ENCODE data around the gene CRELD2. TPM values are rescaled to one million over a fixed set of nuclear protein-coding genes. Genes with fewer than 3 reads are reported as not detected.
A peak's percentile ranks its signal among the peaks of the same experiment; 100 is the strongest.

CRELD2 gene
- total RNA-seq, 5 donors from 2014 or later (not counting 1 experiment from before 2014, with no cell fraction given): 28.2 to 42.7 (median 39.6) TPM

- peak overlapping the region in 1 of 2 donors; percentile 28 for H3K27ac Mint-ChIP-seq
- H3K9me3 Mint-ChIP-seq: peaks cover 6 to 14% (median 7%) of the 10 kb centered on the region in 3 donors
- CTCF ChIA-PET: no interaction called here
Measured at GRCh38 chr22:49873228-49873940, 45.0 kb upstream of the CRELD2 start.

GRCh38 chr22:49877642-49878041 is 40.8 kb upstream of the CRELD2 start:
- DNase-seq (no peak), ATAC-seq (replicated peaks in 1 of 4) (no peak)
- ChIA-PET POLR2A (interaction anchor here in 1 of 2 donors (0.7 kb wide), 1 partner anchor 14 kb away, joined by 3 read pairs; no protein-coding TSS in a partner anchor), CTCF (no interaction called here)
- Histone ChIP-seq H3K4me3 (ENCODE audit: control insufficient read depth in 1 of 2, extremely low read depth in 1 of 2, low read length in 1 of 2) (no peak overlapping the region), H3K4me1 (ENCODE audit: control insufficient read depth in 1 of 2, extremely low read depth in 1 of 2, insufficient read depth in 2 of 2, low read length in 2 of 2) (peaks cover 0 to 18% of the 10 kb centered on the region in 2 experiments), H3K27me3 (replicated peaks in 1 of 2; ENCODE audit: control insufficient read depth in 2 of 2, extremely low read depth in 1 of 2, insufficient read depth in 2 of 2, low read length in 1 of 2) (no peaks in the 10 kb centered on the region), H3K27ac (ENCODE audit: low read length) (no peak overlapping the region), H3K9me3 (no peaks in the 10 kb centered on the region), H3K36me3 (ENCODE audit: control insufficient read depth in 2 of 2, extremely low read depth in 1 of 2, insufficient read depth in 1 of 2, low read length in 1 of 2) (no peaks in the 10 kb centered on the region)
- Mint-ChIP-seq H3K27me3 (no peaks in the 10 kb centered on the region), H3K4me1 (peaks cover 34 to 54% (median 40%) of the 10 kb centered on the region in 3 donors), H3K27ac (no peak overlapping the region), H3K9me3 (no peaks in the 10 kb centered on the region), H3K4me3 (no peak overlapping the region), H3K36me3 (peaks cover 32% of the 10 kb centered on the region)
- 100% methylated on average over 3 of the region's 7 CpGs for WGBS (ENCODE audit: insufficient coverage)

More at GRCh38 chr22:49873228-49873940, 45.0 kb upstream of the CRELD2 start:
- H3K4me1 Mint-ChIP-seq: peaks cover 39 to 59% (median 46%) of the 10 kb centered on the region in 3 donors
- POLR2A ChIA-PET: interaction anchor here in 1 of 2 donors (1.0 kb wide), 1 partner anchor 47 kb away, joined by 3 read pairs; no protein-coding TSS in a partner anchor
- peaks cover 44% of the 10 kb centered on the region for H3K36me3 Mint-ChIP-seq
- Histone ChIP-seq H3K9me3 (peaks cover 2% of the 10 kb centered on the region), H3K36me3 (ENCODE audit: control insufficient read depth in 2 of 2, extremely low read depth in 1 of 2, insufficient read depth in 1 of 2, low read length in 1 of 2) (peaks cover 0 to 2% of the 10 kb centered on the region in 2 donors), H3K4me3 (ENCODE audit: control insufficient read depth in 1 of 2, extremely low read depth in 1 of 2, low read length in 1 of 2) (no peak overlapping the region), H3K27me3 (replicated peaks in 1 of 2; ENCODE audit: control insufficient read depth in 2 of 2, extremely low read depth in 1 of 2, insufficient read depth in 2 of 2, low read length in 1 of 2) (no peaks in the 10 kb centered on the region), H3K4me1 (ENCODE audit: control insufficient read depth in 1 of 2, extremely low read depth in 1 of 2, insufficient read depth in 2 of 2, low read length in 2 of 2) (peaks cover 4 to 26% of the 10 kb centered on the region in 2 experiments), H3K27ac (ENCODE audit: low read length) (no peak overlapping the region)
- H3K27me3 Mint-ChIP-seq: no peaks in the 10 kb centered on the region
- ATAC-seq (replicated peaks in 1 of 4) (no peak), DNase-seq (no peak)
- 100% methylated on average over 5 of the region's 16 CpGs for WGBS (ENCODE audit: insufficient coverage)
- H3K4me3 Mint-ChIP-seq: no peak overlapping the region

- no peak for DNase-seq
- 100% methylated on average over 3 of the region's 8 CpGs for WGBS (ENCODE audit: insufficient coverage)
- Histone ChIP-seq H3K36me3 (ENCODE audit: control insufficient read depth in 2 of 2, extremely low read depth in 1 of 2, insufficient read depth in 1 of 2, low read length in 1 of 2) (no peaks in the 10 kb centered on the region), H3K27ac (ENCODE audit: low read length) (no peak overlapping the region), H3K27me3 (replicated peaks in 1 of 2; ENCODE audit: control insufficient read depth in 2 of 2, extremely low read depth in 1 of 2, insufficient read depth in 2 of 2, low read length in 1 of 2) (no peaks in the 10 kb centered on the region), H3K4me1 (ENCODE audit: control insufficient read depth in 1 of 2, extremely low read depth in 1 of 2, insufficient read depth in 2 of 2, low read length in 2 of 2) (peaks cover 0 to 18% of the 10 kb centered on the region in 2 experiments), H3K4me3 (ENCODE audit: control insufficient read depth in 1 of 2, extremely low read depth in 1 of 2, low read length in 1 of 2) (no peak overlapping the region), H3K9me3 (no peaks in the 10 kb centered on the region)
- no peak overlapping the region for H3K27ac Mint-ChIP-seq
- H3K9me3 Mint-ChIP-seq: no peaks in the 10 kb centered on the region
- peaks cover 36% of the 10 kb centered on the region for H3K36me3 Mint-ChIP-seq
- ChIA-PET POLR2A (interaction anchor here in 1 of 2 donors (0.7 kb wide), 1 partner anchor 13 kb away, joined by 3 read pairs; no protein-coding TSS in a partner anchor), CTCF (no interaction called here)
- no peak for ATAC-seq (replicated peaks in 1 of 4)
- H3K27me3 Mint-ChIP-seq: no peaks in the 10 kb centered on the region
- no peak overlapping the region for H3K4me3 Mint-ChIP-seq
- peaks cover 40 to 57% (median 41%) of the 10 kb centered on the region in 3 donors for H3K4me1 Mint-ChIP-seq
Measured at GRCh38 chr22:49878206-49878605, 40.2 kb upstream of the CRELD2 start.

GRCh38 chr22:49879871-49880270 is 38.6 kb upstream of the CRELD2 start:
- CTCF ChIA-PET: interaction anchor here in 1 of 2 donors (1.0 kb wide), 1 partner anchor 12 kb away, joined by 3 read pairs; no protein-coding TSS in a partner anchor
- H3K27ac ChIP-seq (ENCODE audit: low read length): no peak overlapping the region
- H3K36me3 ChIP-seq (ENCODE audit: control insufficient read depth in 2 of 2, extremely low read depth in 1 of 2, insufficient read depth in 1 of 2, low read length in 1 of 2): peaks cover 6 to 11% of the 10 kb centered on the region in 2 donors
- no peak overlapping the region for H3K4me3 ChIP-seq (ENCODE audit: control insufficient read depth in 1 of 2, extremely low read depth in 1 of 2, low read length in 1 of 2)
- no peaks in the 10 kb centered on the region for H3K27me3 ChIP-seq (replicated peaks in 1 of 2; ENCODE audit: control insufficient read depth in 2 of 2, extremely low read depth in 1 of 2, insufficient read depth in 2 of 2, low read length in 1 of 2)
- POLR2A ChIA-PET: no interaction called here
- 93% methylated on average over 9 of the region's 9 CpGs for WGBS (ENCODE audit: insufficient coverage)
- Mint-ChIP-seq H3K27ac (peak overlapping the region in 1 of 2 donors; percentile 49), H3K4me3 (no peak overlapping the region), H3K9me3 (no peaks in the 10 kb centered on the region), H3K4me1 (peaks cover 35 to 50% (median 45%) of the 10 kb centered on the region in 3 donors), H3K36me3 (peaks cover 42% of the 10 kb centered on the region), H3K27me3 (no peaks in the 10 kb centered on the region)
- peaks cover 0 to 18% of the 10 kb centered on the region in 2 experiments for H3K4me1 ChIP-seq (ENCODE audit: control insufficient read depth in 1 of 2, extremely low read depth in 1 of 2, insufficient read depth in 2 of 2, low read length in 2 of 2)
- no peak for ATAC-seq (replicated peaks in 1 of 4)
- DNase-seq: no peak
- H3K9me3 ChIP-seq: no peaks in the 10 kb centered on the region

GRCh38 chr22:49880281-49880680 is 38.2 kb upstream of the CRELD2 start:
- Histone ChIP-seq H3K27ac (ENCODE audit: low read length) (no peak overlapping the region), H3K4me1 (ENCODE audit: control insufficient read depth in 1 of 2, extremely low read depth in 1 of 2, insufficient read depth in 2 of 2, low read length in 2 of 2) (peaks cover 0 to 18% of the 10 kb centered on the region in 2 experiments), H3K36me3 (ENCODE audit: control insufficient read depth in 2 of 2, extremely low read depth in 1 of 2, insufficient read depth in 1 of 2, low read length in 1 of 2) (peaks cover 10 to 15% of the 10 kb centered on the region in 2 donors), H3K9me3 (no peaks in the 10 kb centered on the region), H3K27me3 (replicated peaks in 1 of 2; ENCODE audit: control insufficient read depth in 2 of 2, extremely low read depth in 1 of 2, insufficient read depth in 2 of 2, low read length in 1 of 2) (no peaks in the 10 kb centered on the region), H3K4me3 (ENCODE audit: control insufficient read depth in 1 of 2, extremely low read depth in 1 of 2, low read length in 1 of 2) (no peak overlapping the region)
- H3K9me3 Mint-ChIP-seq: no peaks in the 10 kb centered on the region
- DNase-seq (peak in 4 of 35 experiments; percentile 16 to 33 (median 21)), ATAC-seq (replicated peaks in 1 of 4) (peak in 2 of 4 experiments; percentile 28 to 59)
- peak overlapping the region in 1 of 3 donors; percentile 23 for H3K4me3 Mint-ChIP-seq
- CTCF ChIA-PET: interaction anchor here in 1 of 2 donors (1.0 kb wide), 1 partner anchor 12 kb away, joined by 3 read pairs; no protein-coding TSS in a partner anchor
- H3K27me3 Mint-ChIP-seq: no peaks in the 10 kb centered on the region
- H3K36me3 Mint-ChIP-seq: peaks cover 43% of the 10 kb centered on the region
- 82% methylated on average over 5 of the region's 20 CpGs for WGBS (ENCODE audit: insufficient coverage)
- H3K4me1 Mint-ChIP-seq: peaks cover 33 to 46% (median 45%) of the 10 kb centered on the region in 3 donors
- POLR2A ChIA-PET: no interaction called here
- peak overlapping the region; percentile 8 to 49 for H3K27ac Mint-ChIP-seq

GRCh38 chr22:49881856-49882255 is 36.6 kb upstream of the CRELD2 start:
- Mint-ChIP-seq H3K27me3 (no peaks in the 10 kb centered on the region), H3K4me3 (no peak overlapping the region), H3K27ac (no peak overlapping the region), H3K36me3 (peaks cover 51% of the 10 kb centered on the region), H3K9me3 (no peaks in the 10 kb centered on the region), H3K4me1 (peaks cover 33 to 45% (median 35%) of the 10 kb centered on the region in 3 donors)
- POLR2A ChIA-PET: interaction anchor here in 1 of 2 donors (1.4 kb wide), 1 partner anchor 11 kb away, joined by 13 read pairs; no protein-coding TSS in a partner anchor
- DNase-seq (no peak), ATAC-seq (replicated peaks in 1 of 4) (no peak)
- CTCF ChIA-PET: no interaction called here
- Histone ChIP-seq H3K27ac (ENCODE audit: low read length) (no peak overlapping the region), H3K4me1 (ENCODE audit: control insufficient read depth in 1 of 2, extremely low read depth in 1 of 2, insufficient read depth in 2 of 2, low read length in 2 of 2) (peaks cover 0 to 18% of the 10 kb centered on the region in 2 experiments), H3K4me3 (ENCODE audit: control insufficient read depth in 1 of 2, extremely low read depth in 1 of 2, low read length in 1 of 2) (no peak overlapping the region), H3K27me3 (replicated peaks in 1 of 2; ENCODE audit: control insufficient read depth in 2 of 2, extremely low read depth in 1 of 2, insufficient read depth in 2 of 2, low read length in 1 of 2) (no peaks in the 10 kb centered on the region), H3K9me3 (no peaks in the 10 kb centered on the region), H3K36me3 (ENCODE audit: control insufficient read depth in 2 of 2, extremely low read depth in 1 of 2, insufficient read depth in 1 of 2, low read length in 1 of 2) (peaks cover 12 to 31% of the 10 kb centered on the region in 2 donors)
- WGBS (ENCODE audit: insufficient coverage): no CpG with 5 or more reads among the region's 2 CpGs

Data from T-cell (primary cell).